Body of pancreas (tissue), 4 donors: ENCODE data around the gene APOA5. TPM values are rescaled to one million over a fixed set of nuclear protein-coding genes. Genes with fewer than 3 reads are reported as not detected.
A peak's percentile ranks its signal among the peaks of the same experiment; 100 is the strongest.
"Not testable (repeated sequence)": the region's sequence is repeated elsewhere in the genome, so short reads cannot be mapped to it uniquely, and the experiment has no call there.

ENCODE experiments used
- ATAC-seq: fragments of 150-250 bp; one replicate; pipeline ENCODE4 v1.9.1; 2016
- DNase-seq, 4 donors: peaks; one replicate each; pipeline ENCODE4 v3.0.0-alpha.2; 2019
- H3K27ac ChIP-seq, 4 donors: fragments of 200-600 bp; sonication (generic); 1 replicate in 3 of 4; 2 replicates in 1 of 4; pipeline versions ENCODE4 v1.5.1 to v1.6.1; 2016 to 2019; ENCODE audit warnings: mild to moderate bottlenecking in 1 of 4, mixed read lengths in 1 of 4, moderate library complexity in 1 of 4
- H3K27me3 ChIP-seq, 2 donors: fragments of 200-600 bp; sonication (generic); one replicate each; pipeline ENCODE4 v1.6.0; 2016; ENCODE audit warnings: mild to moderate bottlenecking in 1 of 2
- H3K36me3 ChIP-seq, 2 donors: fragments of 200-600 bp; sonication (generic); replicated peaks in 1 of 2; 2 replicates each; pipeline ENCODE4 v1.5.1; 2016; ENCODE audit warnings: low read depth in 2 of 2; ENCODE audit not compliant: insufficient read depth in 1 of 2
- H3K4me1 ChIP-seq: fragments of 200-600 bp; sonication (generic); one replicate; pipeline ENCODE4 v1.6.0; 2016
- H3K4me3 ChIP-seq, 2 donors: fragments of 200-600 bp; sonication (generic); 1 replicate in 1 of 2; 2 replicates in 1 of 2; pipeline ENCODE4 v1.5.1; 2016 to 2019
- H3K9me3 ChIP-seq, 3 donors: fragments of 200-600 bp; sonication (generic); 1 replicate in 2 of 3; 2 replicates in 1 of 3; pipeline ENCODE4 v1.5.1; 2016
- POLR2A ChIP-seq, 3 donors: fragments of 450-650 bp; IDR thresholded peaks; one replicate each; pipeline ENCODE4 v1.6.1; 2016; ENCODE audit warnings: antibody characterized with exemption in 3 of 3, mild to moderate bottlenecking in 2 of 3
- WGBS, 2 donors: methylation state at CpG; one replicate each; pipeline ENCODE4 v1.1.5; 2017; 5-methylcytosine and 5-hydroxymethylcytosine counted together
- intact Hi-C: fragments of 100-400 bp; cut with DNase I; formaldehyde crosslinking; loops from one replicate; pipeline ENCODE4 v1.15.1; 2023
- total RNA-seq, 2 donors: library from RNA; depleted of rRNA; stranded (reverse); fragments of >200 nt; gene quantifications; one replicate each; pipeline ENCODE4 v1.1.0, GENCODE V29; 2016
- TF ChIP-seq, protein P1 (sequence below), 7 experiments: fragments of 450-650 bp in 4 of 7; fragments of 200-600 bp in 3 of 7; sonication (generic) in 3 of 7; IDR thresholded peaks; one replicate each; pipeline ENCODE4 v1.5.1; 2016 to 2019; ENCODE audit warnings: antibody characterized with exemption in 7 of 7

The APOA5 gene
- total RNA-seq, 2 donors from 2014 or later: 2.6 TPM; not detected in 1

DNA sequence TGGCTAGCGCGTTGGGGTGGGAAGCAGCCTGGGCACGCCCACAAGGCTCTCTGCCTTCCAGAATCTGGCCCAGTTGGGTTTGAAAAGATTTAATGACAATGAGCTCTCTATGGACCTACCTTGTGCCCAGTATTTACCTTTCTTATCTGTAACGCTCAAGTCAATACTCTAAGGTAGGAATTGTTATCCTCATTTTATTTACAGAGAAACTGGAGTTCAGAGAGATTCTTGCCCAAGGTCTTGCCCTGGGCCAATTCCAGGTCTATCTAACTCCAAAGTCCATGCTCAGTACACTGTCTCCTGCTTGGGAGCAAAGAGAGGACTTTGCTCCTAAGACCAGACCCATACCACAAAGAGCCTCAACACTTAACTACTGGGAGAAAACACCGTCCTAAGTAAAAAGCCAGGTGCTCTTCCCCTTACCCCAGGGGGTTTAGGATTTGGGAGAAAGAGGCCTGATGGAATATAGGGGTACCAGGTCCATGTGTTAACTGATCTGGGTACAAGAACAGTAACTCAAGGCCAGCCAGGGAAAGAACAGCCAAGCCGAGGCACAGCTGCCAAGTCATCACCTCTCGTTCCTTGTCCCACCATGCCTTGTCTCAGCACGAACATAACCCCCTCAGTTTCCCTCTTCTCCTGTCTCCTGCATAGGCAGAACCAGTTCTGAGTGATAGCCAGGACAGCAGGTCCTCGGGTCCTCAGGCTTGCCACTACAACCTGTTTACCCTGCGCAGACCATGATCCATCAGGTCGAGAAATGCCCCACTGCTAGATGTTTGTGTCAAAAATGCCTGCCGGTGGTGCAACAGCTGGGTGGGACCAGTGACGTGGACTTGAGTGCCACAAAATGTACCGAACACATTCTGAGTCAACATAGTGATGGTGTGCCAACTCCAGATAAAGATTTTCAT is 16.8 kb upstream of the APOA5 start:
- intact Hi-C loops: no loop called here
- Histone ChIP-seq H3K4me3 (no peak overlapping the region), H3K9me3 (no peaks in the 10 kb centered on the region), H3K36me3 (no peaks in the 10 kb centered on the region), H3K4me1 (peaks cover 51% of the 10 kb centered on the region), H3K27ac (peak overlapping the region; percentile 71 to 86 (median 80)), H3K27me3 (no peaks in the 10 kb centered on the region)
- ATAC-seq: peak; percentile 88
- peak in 1 of 3 donors; percentile 18 for TF ChIP-seq POLR2A (IDR thresholded peaks at IDR 0.05)
- TF ChIP-seq, protein P1, sequence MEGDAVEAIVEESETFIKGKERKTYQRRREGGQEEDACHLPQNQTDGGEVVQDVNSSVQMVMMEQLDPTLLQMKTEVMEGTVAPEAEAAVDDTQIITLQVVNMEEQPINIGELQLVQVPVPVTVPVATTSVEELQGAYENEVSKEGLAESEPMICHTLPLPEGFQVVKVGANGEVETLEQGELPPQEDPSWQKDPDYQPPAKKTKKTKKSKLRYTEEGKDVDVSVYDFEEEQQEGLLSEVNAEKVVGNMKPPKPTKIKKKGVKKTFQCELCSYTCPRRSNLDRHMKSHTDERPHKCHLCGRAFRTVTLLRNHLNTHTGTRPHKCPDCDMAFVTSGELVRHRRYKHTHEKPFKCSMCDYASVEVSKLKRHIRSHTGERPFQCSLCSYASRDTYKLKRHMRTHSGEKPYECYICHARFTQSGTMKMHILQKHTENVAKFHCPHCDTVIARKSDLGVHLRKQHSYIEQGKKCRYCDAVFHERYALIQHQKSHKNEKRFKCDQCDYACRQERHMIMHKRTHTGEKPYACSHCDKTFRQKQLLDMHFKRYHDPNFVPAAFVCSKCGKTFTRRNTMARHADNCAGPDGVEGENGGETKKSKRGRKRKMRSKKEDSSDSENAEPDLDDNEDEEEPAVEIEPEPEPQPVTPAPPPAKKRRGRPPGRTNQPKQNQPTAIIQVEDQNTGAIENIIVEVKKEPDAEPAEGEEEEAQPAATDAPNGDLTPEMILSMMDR (IDR thresholded peaks at IDR 0.05): no peak
- peak; percentile 81 to 92 (median 84) for DNase-seq
- 22 to 24% methylated on average over 12 to 14 of the region's 14 CpGs for WGBS, 2 donors

- ATAC-seq: no peak
- WGBS, 2 donors: 64 to 71% methylated on average over 6 of the region's 6 CpGs
Measured at GRCh38 chr11:116807601-116808261, 16.1 kb upstream of the APOA5 start.

GRCh38 chr11:116804001-116804400 is 12.3 kb upstream of the APOA5 start:
- ATAC-seq (no peak), DNase-seq (no peak)
- no peaks in the 10 kb centered on the region for H3K27me3 ChIP-seq
- no peak for TF ChIP-seq POLR2A (IDR thresholded peaks at IDR 0.05)
- TF ChIP-seq, protein P1 (IDR thresholded peaks at IDR 0.05): no peak
- H3K4me3 ChIP-seq: no peak overlapping the region
- H3K4me1 ChIP-seq: peaks cover 31% of the 10 kb centered on the region
- WGBS, 2 donors: 58 to 60% methylated on average over 3 of the region's 3 CpGs
- H3K36me3 ChIP-seq: no peaks in the 10 kb centered on the region
- H3K9me3 ChIP-seq: no peaks in the 10 kb centered on the region
- no peak overlapping the region for H3K27ac ChIP-seq
- intact Hi-C loops: no loop called here

More at GRCh38 chr11:116807601-116808261, 16.1 kb upstream of the APOA5 start:
- TF ChIP-seq, protein P1 (IDR thresholded peaks at IDR 0.05): no peak
- no peak for TF ChIP-seq POLR2A (IDR thresholded peaks at IDR 0.05)
- H3K4me1 ChIP-seq: peaks cover 51% of the 10 kb centered on the region
- intact Hi-C loops: no loop called here
- no peaks in the 10 kb centered on the region for H3K27me3 ChIP-seq
- H3K9me3 ChIP-seq: no peaks in the 10 kb centered on the region
- H3K27ac ChIP-seq: peak overlapping the region; percentile 71 to 86 (median 80)
- peak in 1 of 4 donors; percentile 58 for DNase-seq
- no peaks in the 10 kb centered on the region for H3K36me3 ChIP-seq
- H3K4me3 ChIP-seq: no peak overlapping the region

DNA sequence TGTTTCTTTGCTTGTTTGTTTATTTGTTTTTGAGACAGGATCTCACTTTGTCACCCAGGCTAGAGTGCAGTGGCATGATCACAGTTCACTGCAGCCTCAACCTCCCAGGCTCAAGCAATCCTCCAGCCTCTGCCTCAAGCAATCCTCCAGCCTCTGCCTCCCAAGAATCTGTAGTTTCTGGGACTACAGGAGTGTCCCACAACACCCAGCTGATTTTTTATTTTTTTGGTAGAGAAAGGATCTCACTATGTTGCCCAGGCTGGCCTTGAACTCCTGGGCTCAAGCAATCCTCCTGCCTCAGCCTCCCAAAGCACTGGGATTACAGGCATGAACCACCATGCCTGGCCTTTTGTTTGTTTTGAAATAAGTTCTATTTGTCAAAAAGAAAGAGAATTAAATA is 10.0 kb upstream of the APOA5 start:
- H3K36me3 ChIP-seq, H3K27ac ChIP-seq, DNase-seq, H3K4me3 ChIP-seq, intact Hi-C loops, H3K9me3 ChIP-seq, H3K27me3 ChIP-seq, ATAC-seq: not testable (repeated sequence)
- peaks cover 19% of the 10 kb centered on the region for H3K4me1 ChIP-seq

DNA sequence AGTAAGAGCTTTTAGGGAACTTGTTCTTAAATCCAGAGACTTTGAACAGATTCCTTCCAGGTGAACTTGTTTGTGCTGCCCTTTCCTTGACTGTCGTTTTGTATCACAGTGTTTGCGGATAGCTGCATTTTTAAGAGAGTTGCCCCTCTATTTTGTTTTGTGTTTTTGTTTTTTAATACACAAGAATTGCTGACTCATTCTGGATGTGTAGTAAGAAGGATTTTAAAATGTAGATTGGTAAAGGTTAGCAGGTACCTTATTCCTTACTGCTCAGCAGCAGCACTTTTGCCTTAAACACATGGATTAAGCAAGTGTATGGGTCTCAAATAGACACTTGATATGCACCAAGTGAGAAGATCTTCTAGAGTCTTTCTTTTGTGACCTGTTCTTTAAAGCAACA is 8.9 kb upstream of the APOA5 start:
- DNase-seq (no peak), ATAC-seq (no peak)
- Histone ChIP-seq H3K27me3 (no peaks in the 10 kb centered on the region), H3K4me3 (no peak overlapping the region), H3K36me3 (no peaks in the 10 kb centered on the region), H3K4me1 (peaks cover 15% of the 10 kb centered on the region), H3K27ac (no peak overlapping the region), H3K9me3 (no peaks in the 10 kb centered on the region)
- WGBS, 2 donors: 96% methylated on average over 2 of the region's 2 CpGs
- intact Hi-C loops: no loop called here
- no peak for TF ChIP-seq POLR2A (IDR thresholded peaks at IDR 0.05)
- TF ChIP-seq, protein P1 (IDR thresholded peaks at IDR 0.05): no peak
